Measurements from ENCODE around the gene ELP6. TPM values are rescaled to one million over a fixed set of nuclear protein-coding genes. Genes with fewer than 3 reads are reported as not detected.

The ELP6 gene
- total and polyA plus RNA-seq, 2 experiments from 2014 or later = 33.7 to 41.6 TPM

DNA sequence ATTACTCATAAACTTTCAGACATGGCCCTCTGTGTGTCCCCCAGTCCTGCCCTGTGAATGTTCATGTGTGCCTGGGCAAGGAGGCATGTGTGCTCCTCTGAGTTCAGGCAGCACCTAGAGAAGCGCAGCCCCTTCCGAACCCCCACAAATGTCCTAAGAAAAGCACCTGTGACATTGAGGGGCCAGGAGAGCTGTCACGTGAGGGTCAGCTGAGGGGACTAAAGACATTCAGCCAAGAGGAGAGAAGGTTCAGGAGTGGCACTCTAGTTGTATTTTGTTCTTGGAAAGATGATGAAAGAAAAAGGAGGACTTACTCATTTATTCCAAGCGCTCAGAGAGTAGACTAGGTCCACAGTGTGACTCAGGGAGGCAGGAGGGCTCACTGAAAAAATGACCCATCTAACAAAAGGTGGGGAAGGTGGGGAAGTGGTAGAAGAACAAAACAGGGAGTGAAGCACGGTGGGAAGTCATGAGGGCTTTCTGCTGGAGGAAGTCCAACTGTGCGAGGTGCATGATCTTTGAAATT lies 28.1 kb upstream of the ELP6 start:
- H3K79me2 ChIP-seq (replicated peaks; ENCODE audit: insufficient read depth) = no peaks in the 10 kb centered on the region
- peaks cover 3% of the 10 kb centered on the region; the same call in 1 of the 3 replicates for H3K9me3 Mint-ChIP-seq
- H4K20me1 ChIP-seq (replicated peaks; ENCODE audit: insufficient read depth) = no peaks in the 10 kb centered on the region
- DNase-seq (ENCODE audit: low spot score) (no peak), ATAC-seq (no peak)
- no peak overlapping the region for H3K4me3 ChIP-seq
- H3K36me3 Mint-ChIP-seq (ENCODE audit: low read depth) = no peaks in the 10 kb centered on the region
- peaks cover 9% of the 10 kb centered on the region for H3K27me3 Mint-ChIP-seq (ENCODE audit: insufficient read depth, low read depth, poor library complexity)
- no peaks in the 10 kb centered on the region for H3K36me3 ChIP-seq (ENCODE audit: insufficient read depth)
- H3K4me1 ChIP-seq (ENCODE audit: insufficient read depth) = no peaks in the 10 kb centered on the region
- TF ChIP-seq, protein P1, sequence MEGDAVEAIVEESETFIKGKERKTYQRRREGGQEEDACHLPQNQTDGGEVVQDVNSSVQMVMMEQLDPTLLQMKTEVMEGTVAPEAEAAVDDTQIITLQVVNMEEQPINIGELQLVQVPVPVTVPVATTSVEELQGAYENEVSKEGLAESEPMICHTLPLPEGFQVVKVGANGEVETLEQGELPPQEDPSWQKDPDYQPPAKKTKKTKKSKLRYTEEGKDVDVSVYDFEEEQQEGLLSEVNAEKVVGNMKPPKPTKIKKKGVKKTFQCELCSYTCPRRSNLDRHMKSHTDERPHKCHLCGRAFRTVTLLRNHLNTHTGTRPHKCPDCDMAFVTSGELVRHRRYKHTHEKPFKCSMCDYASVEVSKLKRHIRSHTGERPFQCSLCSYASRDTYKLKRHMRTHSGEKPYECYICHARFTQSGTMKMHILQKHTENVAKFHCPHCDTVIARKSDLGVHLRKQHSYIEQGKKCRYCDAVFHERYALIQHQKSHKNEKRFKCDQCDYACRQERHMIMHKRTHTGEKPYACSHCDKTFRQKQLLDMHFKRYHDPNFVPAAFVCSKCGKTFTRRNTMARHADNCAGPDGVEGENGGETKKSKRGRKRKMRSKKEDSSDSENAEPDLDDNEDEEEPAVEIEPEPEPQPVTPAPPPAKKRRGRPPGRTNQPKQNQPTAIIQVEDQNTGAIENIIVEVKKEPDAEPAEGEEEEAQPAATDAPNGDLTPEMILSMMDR (conservative IDR thresholded peaks at IDR 0.05; ENCODE audit: low read depth in 2 of 2) = no peak
- no peak for TF ChIP-seq POLR2AphosphoS5 (IDR thresholded peaks at IDR 0.05; ENCODE audit: low read depth)
- no peak for TF ChIP-seq ZNF114 (CRISPR knock-in tag; IDR thresholded peaks at IDR 0.05)
- no peak for TF ChIP-seq STAT1 (IDR thresholded peaks at IDR 0.05; ENCODE audit: unreplicated experiment)
- TF ChIP-seq NANOG (IDR thresholded peaks at IDR 0.05; ENCODE audit: borderline replicate concordance) = no peak
- TF ChIP-seq, protein P2, sequence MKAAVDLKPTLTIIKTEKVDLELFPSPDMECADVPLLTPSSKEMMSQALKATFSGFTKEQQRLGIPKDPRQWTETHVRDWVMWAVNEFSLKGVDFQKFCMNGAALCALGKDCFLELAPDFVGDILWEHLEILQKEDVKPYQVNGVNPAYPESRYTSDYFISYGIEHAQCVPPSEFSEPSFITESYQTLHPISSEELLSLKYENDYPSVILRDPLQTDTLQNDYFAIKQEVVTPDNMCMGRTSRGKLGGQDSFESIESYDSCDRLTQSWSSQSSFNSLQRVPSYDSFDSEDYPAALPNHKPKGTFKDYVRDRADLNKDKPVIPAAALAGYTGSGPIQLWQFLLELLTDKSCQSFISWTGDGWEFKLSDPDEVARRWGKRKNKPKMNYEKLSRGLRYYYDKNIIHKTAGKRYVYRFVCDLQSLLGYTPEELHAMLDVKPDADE (IDR thresholded peaks at IDR 0.05) = no peak
- TF ChIP-seq ZNF331 (CRISPR knock-in tag; IDR thresholded peaks at IDR 0.05; ENCODE audit: low read depth) = no peak
- no peak for TF ChIP-seq EZH2 (IDR thresholded peaks at IDR 0.05; ENCODE audit: low read depth, unreplicated experiment)
- no peak for TF ChIP-seq EZH2phosphoT487 (IDR thresholded peaks at IDR 0.05; ENCODE audit: unreplicated experiment)
- TF ChIP-seq JUNB (IDR thresholded peaks at IDR 0.05; ENCODE audit: unreplicated experiment) = no peak
- TF ChIP-seq, protein P3, sequence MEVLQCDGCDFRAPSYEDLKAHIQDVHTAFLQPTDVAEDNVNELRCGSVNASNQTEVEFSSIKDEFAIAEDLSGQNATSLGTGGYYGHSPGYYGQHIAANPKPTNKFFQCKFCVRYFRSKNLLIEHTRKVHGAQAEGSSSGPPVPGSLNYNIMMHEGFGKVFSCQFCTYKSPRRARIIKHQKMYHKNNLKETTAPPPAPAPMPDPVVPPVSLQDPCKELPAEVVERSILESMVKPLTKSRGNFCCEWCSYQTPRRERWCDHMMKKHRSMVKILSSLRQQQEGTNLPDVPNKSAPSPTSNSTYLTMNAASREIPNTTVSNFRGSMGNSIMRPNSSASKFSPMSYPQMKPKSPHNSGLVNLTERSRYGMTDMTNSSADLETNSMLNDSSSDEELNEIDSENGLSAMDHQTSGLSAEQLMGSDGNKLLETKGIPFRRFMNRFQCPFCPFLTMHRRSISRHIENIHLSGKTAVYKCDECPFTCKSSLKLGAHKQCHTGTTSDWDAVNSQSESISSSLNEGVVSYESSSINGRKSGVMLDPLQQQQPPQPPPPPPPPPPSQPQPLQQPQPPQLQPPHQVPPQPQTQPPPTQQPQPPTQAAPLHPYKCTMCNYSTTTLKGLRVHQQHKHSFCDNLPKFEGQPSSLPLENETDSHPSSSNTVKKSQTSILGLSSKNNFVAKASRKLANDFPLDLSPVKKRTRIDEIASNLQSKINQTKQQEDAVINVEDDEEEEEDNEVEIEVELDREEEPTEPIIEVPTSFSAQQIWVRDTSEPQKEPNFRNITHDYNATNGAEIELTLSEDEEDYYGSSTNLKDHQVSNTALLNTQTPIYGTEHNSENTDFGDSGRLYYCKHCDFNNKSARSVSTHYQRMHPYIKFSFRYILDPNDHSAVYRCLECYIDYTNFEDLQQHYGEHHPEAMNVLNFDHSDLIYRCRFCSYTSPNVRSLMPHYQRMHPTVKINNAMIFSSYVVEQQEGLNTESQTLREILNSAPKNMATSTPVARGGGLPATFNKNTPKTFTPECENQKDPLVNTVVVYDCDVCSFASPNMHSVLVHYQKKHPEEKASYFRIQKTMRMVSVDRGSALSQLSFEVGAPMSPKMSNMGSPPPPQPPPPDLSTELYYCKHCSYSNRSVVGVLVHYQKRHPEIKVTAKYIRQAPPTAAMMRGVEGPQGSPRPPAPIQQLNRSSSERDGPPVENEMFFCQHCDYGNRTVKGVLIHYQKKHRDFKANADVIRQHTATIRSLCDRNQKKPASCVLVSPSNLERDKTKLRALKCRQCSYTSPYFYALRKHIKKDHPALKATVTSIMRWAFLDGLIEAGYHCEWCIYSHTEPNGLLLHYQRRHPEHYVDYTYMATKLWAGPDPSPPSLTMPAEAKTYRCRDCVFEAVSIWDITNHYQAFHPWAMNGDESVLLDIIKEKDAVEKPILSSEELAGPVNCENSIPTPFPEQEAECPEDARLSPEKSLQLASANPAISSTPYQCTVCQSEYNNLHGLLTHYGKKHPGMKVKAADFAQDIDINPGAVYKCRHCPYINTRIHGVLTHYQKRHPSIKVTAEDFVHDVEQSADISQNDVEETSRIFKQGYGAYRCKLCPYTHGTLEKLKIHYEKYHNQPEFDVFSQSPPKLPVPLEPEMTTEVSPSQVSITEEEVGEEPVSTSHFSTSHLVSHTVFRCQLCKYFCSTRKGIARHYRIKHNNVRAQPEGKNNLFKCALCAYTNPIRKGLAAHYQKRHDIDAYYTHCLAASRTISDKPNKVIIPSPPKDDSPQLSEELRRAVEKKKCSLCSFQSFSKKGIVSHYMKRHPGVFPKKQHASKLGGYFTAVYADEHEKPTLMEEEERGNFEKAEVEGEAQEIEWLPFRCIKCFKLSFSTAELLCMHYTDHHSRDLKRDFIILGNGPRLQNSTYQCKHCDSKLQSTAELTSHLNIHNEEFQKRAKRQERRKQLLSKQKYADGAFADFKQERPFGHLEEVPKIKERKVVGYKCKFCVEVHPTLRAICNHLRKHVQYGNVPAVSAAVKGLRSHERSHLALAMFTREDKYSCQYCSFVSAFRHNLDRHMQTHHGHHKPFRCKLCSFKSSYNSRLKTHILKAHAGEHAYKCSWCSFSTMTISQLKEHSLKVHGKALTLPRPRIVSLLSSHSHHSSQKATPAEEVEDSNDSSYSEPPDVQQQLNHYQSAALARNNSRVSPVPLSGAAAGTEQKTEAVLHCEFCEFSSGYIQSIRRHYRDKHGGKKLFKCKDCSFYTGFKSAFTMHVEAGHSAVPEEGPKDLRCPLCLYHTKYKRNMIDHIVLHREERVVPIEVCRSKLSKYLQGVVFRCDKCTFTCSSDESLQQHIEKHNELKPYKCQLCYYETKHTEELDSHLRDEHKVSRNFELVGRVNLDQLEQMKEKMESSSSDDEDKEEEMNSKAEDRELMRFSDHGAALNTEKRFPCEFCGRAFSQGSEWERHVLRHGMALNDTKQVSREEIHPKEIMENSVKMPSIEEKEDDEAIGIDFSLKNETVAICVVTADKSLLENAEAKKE (CRISPR knock-in tag; IDR thresholded peaks at IDR 0.05) = no peak
- TF ChIP-seq, protein P4, sequence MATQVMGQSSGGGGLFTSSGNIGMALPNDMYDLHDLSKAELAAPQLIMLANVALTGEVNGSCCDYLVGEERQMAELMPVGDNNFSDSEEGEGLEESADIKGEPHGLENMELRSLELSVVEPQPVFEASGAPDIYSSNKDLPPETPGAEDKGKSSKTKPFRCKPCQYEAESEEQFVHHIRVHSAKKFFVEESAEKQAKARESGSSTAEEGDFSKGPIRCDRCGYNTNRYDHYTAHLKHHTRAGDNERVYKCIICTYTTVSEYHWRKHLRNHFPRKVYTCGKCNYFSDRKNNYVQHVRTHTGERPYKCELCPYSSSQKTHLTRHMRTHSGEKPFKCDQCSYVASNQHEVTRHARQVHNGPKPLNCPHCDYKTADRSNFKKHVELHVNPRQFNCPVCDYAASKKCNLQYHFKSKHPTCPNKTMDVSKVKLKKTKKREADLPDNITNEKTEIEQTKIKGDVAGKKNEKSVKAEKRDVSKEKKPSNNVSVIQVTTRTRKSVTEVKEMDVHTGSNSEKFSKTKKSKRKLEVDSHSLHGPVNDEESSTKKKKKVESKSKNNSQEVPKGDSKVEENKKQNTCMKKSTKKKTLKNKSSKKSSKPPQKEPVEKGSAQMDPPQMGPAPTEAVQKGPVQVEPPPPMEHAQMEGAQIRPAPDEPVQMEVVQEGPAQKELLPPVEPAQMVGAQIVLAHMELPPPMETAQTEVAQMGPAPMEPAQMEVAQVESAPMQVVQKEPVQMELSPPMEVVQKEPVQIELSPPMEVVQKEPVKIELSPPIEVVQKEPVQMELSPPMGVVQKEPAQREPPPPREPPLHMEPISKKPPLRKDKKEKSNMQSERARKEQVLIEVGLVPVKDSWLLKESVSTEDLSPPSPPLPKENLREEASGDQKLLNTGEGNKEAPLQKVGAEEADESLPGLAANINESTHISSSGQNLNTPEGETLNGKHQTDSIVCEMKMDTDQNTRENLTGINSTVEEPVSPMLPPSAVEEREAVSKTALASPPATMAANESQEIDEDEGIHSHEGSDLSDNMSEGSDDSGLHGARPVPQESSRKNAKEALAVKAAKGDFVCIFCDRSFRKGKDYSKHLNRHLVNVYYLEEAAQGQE (IDR thresholded peaks at IDR 0.05; ENCODE audit: unreplicated experiment) = no peak
- TF ChIP-seq CREB1 (CRISPR knock-in tag; IDR thresholded peaks at IDR 0.05; ENCODE audit: low read depth) = no peak
- H3K4me2 ChIP-seq = no peak overlapping the region
- H3F3A ChIP-seq (replicated peaks; ENCODE audit: low read depth) = no peaks in the 10 kb centered on the region
- no peak overlapping the region for H3K4me3 Mint-ChIP-seq
- H3K27me3 ChIP-seq (ENCODE audit: insufficient read depth) = no peaks in the 10 kb centered on the region
- H2AFZ ChIP-seq = peak overlapping the region; percentile 38; the same call in 1 of the 2 replicates
- no peak overlapping the region for H3K27ac ChIP-seq (ENCODE audit: low read depth)
- H3K27ac Mint-ChIP-seq = no peak overlapping the region
- H3K9me2 ChIP-seq (ENCODE audit: insufficient read depth) = no peaks in the 10 kb centered on the region
- H3K4me1 Mint-ChIP-seq = peaks cover 3% of the 10 kb centered on the region; the same call in 2 of the 3 replicates

Measured in GM23338 (cell line).